Neural progenitor cell (in vitro differentiated cells): ENCODE results near the gene GYG1. TPM values are rescaled to one million over a fixed set of nuclear protein-coding genes. Genes with fewer than 3 reads are reported as not detected.

Experiments used
- DNase-seq: peaks from one replicate; pipeline ENCODE4 v3.0.0-alpha.2; 2016; ENCODE audit warnings: low spot score
- H2AFZ ChIP-seq: fragments of 200-600 bp; sonication (generic); replicated peaks from 2 replicates; pipeline ENCODE4 v1.6.1; 2016; ENCODE audit warnings: antibody characterized with exemption
- H3F3A ChIP-seq: fragments of 200-600 bp; sonication (generic); 2 replicates; pipeline ENCODE4 v1.6.1; 2016; ENCODE audit warnings: antibody characterized with exemption, low read depth
- H3K27ac ChIP-seq: fragments of 200-600 bp; sonication (generic); 2 replicates; pipeline ENCODE4 v1.5.1; 2016; ENCODE audit warnings: mild to moderate bottlenecking
- H3K27me3 ChIP-seq: fragments of 200-600 bp; sonication (generic); 2 replicates; pipeline ENCODE4 v1.6.1; 2016; ENCODE audit warnings: mild to moderate bottlenecking, moderate library complexity
- H3K36me3 ChIP-seq: fragments of 200-600 bp; sonication (generic); 2 replicates; pipeline ENCODE4 v1.5.1; 2016
- H3K4me1 ChIP-seq: fragments of 200-600 bp; sonication (generic); 2 replicates; pipeline ENCODE4 v1.6.1; 2016; ENCODE audit warnings: mixed run types
- H3K4me2 ChIP-seq: fragments of 200-600 bp; sonication (generic); 2 replicates; pipeline ENCODE4 v1.6.1; 2016
- H3K4me3 ChIP-seq: fragments of 200-600 bp; sonication (generic); 2 replicates; pipeline ENCODE4 v1.5.1; 2016
- H3K79me2 ChIP-seq: fragments of 200-600 bp; sonication (generic); 2 replicates; pipeline ENCODE4 v1.6.1; 2016; ENCODE audit warnings: low read depth
- H3K9ac ChIP-seq: fragments of 200-600 bp; sonication (generic); 2 replicates; pipeline ENCODE4 v1.6.1; 2016
- H3K9me3 ChIP-seq: fragments of 200-600 bp; sonication (generic); 2 replicates; pipeline ENCODE4 v1.5.1; 2016; ENCODE audit warnings: low read depth
- H4K20me1 ChIP-seq: fragments of 200-600 bp; sonication (generic); 2 replicates; pipeline ENCODE4 v1.6.1; 2016; ENCODE audit warnings: low read depth
- H3K27ac Mint-ChIP-seq: 3 replicates; pipeline ENCODE4 v1.8.0; 2021; ENCODE audit warnings: mixed read lengths
- H3K27me3 Mint-ChIP-seq: 2 replicates; pipeline ENCODE4 v1.8.0; 2022; ENCODE audit warnings: low read depth, mild to moderate bottlenecking, inconsistent platforms, moderate library complexity, mixed read lengths; ENCODE audit not compliant: insufficient read depth
- H3K36me3 Mint-ChIP-seq: 3 replicates; pipeline ENCODE4 v1.8.0; 2021; ENCODE audit warnings: mixed read lengths
- H3K4me1 Mint-ChIP-seq: 3 replicates; pipeline ENCODE4 v1.8.0; 2021; ENCODE audit warnings: mixed read lengths
- H3K4me3 Mint-ChIP-seq: 3 replicates; pipeline ENCODE4 v1.8.0; 2021; ENCODE audit warnings: mild to moderate bottlenecking, moderate library complexity, mixed read lengths
- H3K9me3 Mint-ChIP-seq: 3 replicates; pipeline ENCODE4 v1.8.0; 2020; ENCODE audit warnings: mixed read lengths
- EZH2 ChIP-seq: fragments of 200-600 bp; sonication (generic); IDR thresholded peaks from 2 replicates; pipeline ENCODE4 v1.6.1; 2017; ENCODE audit warnings: antibody characterized with exemption, mild to moderate bottlenecking, moderate library complexity
- EZH2phosphoT487 ChIP-seq: fragments of 200-600 bp; sonication (generic); IDR thresholded peaks from 2 replicates; pipeline ENCODE4 v1.6.1; 2017; ENCODE audit warnings: antibody characterized with exemption
- total RNA-seq: library from RNA; depleted of rRNA; stranded (reverse); fragments of >200 nt; gene quantifications from 2 replicates; pipeline ENCODE4 v1.2.3, GENCODE V29; 2015; ENCODE audit warnings: low replicate concordance
- TF ChIP-seq, protein P1 (sequence below): fragments of 200-600 bp; sonication (generic); IDR thresholded peaks from 2 replicates; pipeline ENCODE4 v1.5.1; 2017; ENCODE audit warnings: antibody characterized with exemption, mild to moderate bottlenecking

Gene GYG1
- total RNA-seq, 1 donor from 2014 or later = 22.0 TPM

DNA sequence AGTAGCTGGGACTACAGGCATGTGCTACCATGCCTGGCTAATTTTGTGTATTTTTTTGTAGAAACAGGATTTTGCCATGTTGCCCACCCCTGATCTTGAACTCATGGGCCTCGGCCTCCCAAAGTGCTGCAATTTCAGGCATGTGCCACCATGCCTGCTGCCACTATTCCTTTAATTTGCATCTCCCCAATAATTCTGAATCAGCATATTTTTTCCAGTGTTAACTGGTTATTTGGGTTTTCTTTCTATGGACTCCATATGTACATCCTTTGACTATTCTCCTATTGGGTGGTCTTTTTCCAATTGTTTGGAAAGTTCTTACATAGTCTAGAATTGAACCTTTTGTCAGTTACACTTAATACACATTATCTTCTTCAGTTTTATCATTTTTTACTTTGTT is 66.9 kb downstream of the GYG1 start:
- Histone ChIP-seq H3K4me1 (no peaks in the 10 kb centered on the region), H3K27ac (no peak overlapping the region), H3K9me3 (no peaks in the 10 kb centered on the region), H2AFZ (no peak overlapping the region), H3K79me2 (no peaks in the 10 kb centered on the region), H3K4me3 (no peak overlapping the region), H4K20me1 (no peaks in the 10 kb centered on the region), H3F3A (no peaks in the 10 kb centered on the region), H3K4me2 (no peak overlapping the region), H3K9ac (no peak overlapping the region), H3K36me3 (no peaks in the 10 kb centered on the region), H3K27me3 (no peaks in the 10 kb centered on the region)
- DNase-seq = no peak
- Mint-ChIP-seq H3K27me3 (no peaks in the 10 kb centered on the region), H3K9me3 (no peaks in the 10 kb centered on the region), H3K4me3 (no peak overlapping the region), H3K36me3 (peaks cover 52% of the 10 kb centered on the region), H3K4me1 (no peaks in the 10 kb centered on the region), H3K27ac (no peak overlapping the region)
- TF ChIP-seq EZH2phosphoT487 = no peak
- TF ChIP-seq, protein P1, sequence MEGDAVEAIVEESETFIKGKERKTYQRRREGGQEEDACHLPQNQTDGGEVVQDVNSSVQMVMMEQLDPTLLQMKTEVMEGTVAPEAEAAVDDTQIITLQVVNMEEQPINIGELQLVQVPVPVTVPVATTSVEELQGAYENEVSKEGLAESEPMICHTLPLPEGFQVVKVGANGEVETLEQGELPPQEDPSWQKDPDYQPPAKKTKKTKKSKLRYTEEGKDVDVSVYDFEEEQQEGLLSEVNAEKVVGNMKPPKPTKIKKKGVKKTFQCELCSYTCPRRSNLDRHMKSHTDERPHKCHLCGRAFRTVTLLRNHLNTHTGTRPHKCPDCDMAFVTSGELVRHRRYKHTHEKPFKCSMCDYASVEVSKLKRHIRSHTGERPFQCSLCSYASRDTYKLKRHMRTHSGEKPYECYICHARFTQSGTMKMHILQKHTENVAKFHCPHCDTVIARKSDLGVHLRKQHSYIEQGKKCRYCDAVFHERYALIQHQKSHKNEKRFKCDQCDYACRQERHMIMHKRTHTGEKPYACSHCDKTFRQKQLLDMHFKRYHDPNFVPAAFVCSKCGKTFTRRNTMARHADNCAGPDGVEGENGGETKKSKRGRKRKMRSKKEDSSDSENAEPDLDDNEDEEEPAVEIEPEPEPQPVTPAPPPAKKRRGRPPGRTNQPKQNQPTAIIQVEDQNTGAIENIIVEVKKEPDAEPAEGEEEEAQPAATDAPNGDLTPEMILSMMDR = no peak

DNA sequence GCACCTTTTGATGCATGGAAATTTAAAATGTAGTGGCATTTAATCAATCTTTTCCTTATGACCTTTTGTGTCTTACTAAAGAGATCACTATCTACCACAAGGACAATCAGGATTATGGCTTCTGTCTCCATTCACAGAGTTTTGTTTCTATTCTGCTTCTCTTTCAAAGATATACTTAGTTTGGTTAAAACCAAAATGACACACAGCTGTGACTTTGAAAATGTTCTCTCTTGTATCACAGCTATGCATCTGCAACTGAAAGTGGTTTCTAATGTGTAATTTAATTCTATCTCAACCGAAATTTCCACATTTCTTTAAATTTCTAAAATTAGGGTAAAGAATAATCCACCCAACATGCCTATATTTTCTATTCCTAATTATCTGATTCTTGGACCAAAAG is 67.3 kb downstream of the GYG1 start:
- H3K4me2 ChIP-seq = no peak overlapping the region
- no peak overlapping the region for H3K4me3 ChIP-seq
- no peaks in the 10 kb centered on the region for H3K4me1 ChIP-seq
- no peak overlapping the region for H3K27ac Mint-ChIP-seq
- H3K27ac ChIP-seq = no peak overlapping the region
- H3K4me3 Mint-ChIP-seq = no peak overlapping the region
- peaks cover 50% of the 10 kb centered on the region for H3K36me3 Mint-ChIP-seq
- no peaks in the 10 kb centered on the region for H3F3A ChIP-seq
- no peaks in the 10 kb centered on the region for H3K27me3 Mint-ChIP-seq
- no peaks in the 10 kb centered on the region for H3K9me3 Mint-ChIP-seq
- H3K36me3 ChIP-seq = no peaks in the 10 kb centered on the region
- H4K20me1 ChIP-seq = no peaks in the 10 kb centered on the region
- no peaks in the 10 kb centered on the region for H3K9me3 ChIP-seq
- no peak overlapping the region for H2AFZ ChIP-seq
- H3K79me2 ChIP-seq = no peaks in the 10 kb centered on the region
- no peak for DNase-seq
- TF ChIP-seq EZH2 (no peak), EZH2phosphoT487 (no peak)
- TF ChIP-seq, protein P1 = no peak
- no peaks in the 10 kb centered on the region for H3K27me3 ChIP-seq
- no peaks in the 10 kb centered on the region for H3K4me1 Mint-ChIP-seq
- no peak overlapping the region for H3K9ac ChIP-seq

DNA sequence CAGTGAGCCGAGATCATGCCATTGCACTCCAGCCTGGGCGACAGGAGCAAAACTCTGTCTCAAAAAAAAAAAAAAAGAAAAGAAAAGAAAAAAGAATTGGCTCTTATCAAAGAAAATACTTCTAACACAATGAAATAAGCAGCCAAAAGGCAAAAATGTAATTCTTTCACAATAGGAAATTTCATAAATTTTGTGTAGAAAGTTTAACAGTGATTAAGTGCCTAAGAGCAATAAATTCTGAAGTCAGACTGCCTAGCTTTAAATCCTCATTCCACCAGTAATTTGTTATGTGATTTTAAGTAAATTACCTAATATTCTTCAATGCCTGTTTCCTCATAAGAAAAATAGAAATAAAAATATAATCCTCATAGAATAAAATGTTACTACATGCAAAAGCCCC is 70.4 kb downstream of the GYG1 start:
- H3K27ac Mint-ChIP-seq = no peak overlapping the region
- no peak for DNase-seq

More for the DNA sequence above, 70.4 kb downstream of the GYG1 start:
- Mint-ChIP-seq H3K27me3 (no peaks in the 10 kb centered on the region), H3K4me1 (no peaks in the 10 kb centered on the region), H3K9me3 (no peaks in the 10 kb centered on the region), H3K4me3 (no peak overlapping the region), H3K36me3 (peaks cover 39% of the 10 kb centered on the region)
- H3K4me1 ChIP-seq = no peaks in the 10 kb centered on the region
- H3K27ac ChIP-seq = no peak overlapping the region
- no peaks in the 10 kb centered on the region for H3F3A ChIP-seq
- H4K20me1 ChIP-seq = no peaks in the 10 kb centered on the region
- no peak overlapping the region for H3K9ac ChIP-seq
- H3K9me3 ChIP-seq = no peaks in the 10 kb centered on the region
- no peak for TF ChIP-seq EZH2phosphoT487
- TF ChIP-seq, protein P1 = no peak
- TF ChIP-seq EZH2 = no peak
- H3K79me2 ChIP-seq = no peaks in the 10 kb centered on the region
- H3K36me3 ChIP-seq = no peaks in the 10 kb centered on the region
- no peak overlapping the region for H3K4me2 ChIP-seq
- no peaks in the 10 kb centered on the region for H3K27me3 ChIP-seq
- no peak overlapping the region for H3K4me3 ChIP-seq
- no peak overlapping the region for H2AFZ ChIP-seq
